NCI-H460 (cell line): ENCODE data around the gene COMT. TPM values are rescaled to one million over a fixed set of nuclear protein-coding genes. Genes with fewer than 3 reads are reported as not detected.
A peak's percentile ranks its signal among the peaks of the same experiment; 100 is the strongest.

Experiments used
- DNase-seq: peaks from one replicate; pipeline ENCODE4 v3.0.0-alpha.2; 2016; ENCODE audit warnings: low read depth; ENCODE audit errors: extremely low read depth
- total RNA-seq: library from RNA; depleted of rRNA; stranded (reverse); fragments of >200 nt; shearing (Covaris generic); gene quantifications from 2 replicates; pipeline ENCODE4 v1.2.3, GENCODE V29; 2014

The COMT gene
- total RNA-seq, 1 experiment from 2014 or later: 100 TPM

GRCh38 chr22:19967850-19968449 lies 26.4 kb downstream of the COMT start:
- no peak for DNase-seq

- no peak for DNase-seq
Measured at GRCh38 chr22:19968450-19968891, 26.9 kb downstream of the COMT start.

GRCh38 chr22:19969141-19969928 lies 27.8 kb downstream of the COMT start:
- no peak for DNase-seq

GRCh38 chr22:19970031-19970478 lies 28.5 kb downstream of the COMT start:
- no peak for DNase-seq

GRCh38 chr22:19970479-19971275 lies 29.1 kb downstream of the COMT start:
- peak; percentile 36 for DNase-seq

- DNase-seq: no peak
Measured at GRCh38 chr22:19971276-19972124, 29.9 kb downstream of the COMT start.

GRCh38 chr22:19972251-19972650 lies 30.7 kb downstream of the COMT start:
- DNase-seq: no peak

- no peak for DNase-seq
Measured at GRCh38 chr22:19972652-19973550, 31.3 kb downstream of the COMT start.

GRCh38 chr22:19973551-19974267 lies 32.1 kb downstream of the COMT start:
- no peak for DNase-seq

GRCh38 chr22:19974268-19974861 lies 32.8 kb downstream of the COMT start:
- no peak for DNase-seq

- DNase-seq: no peak
Measured at GRCh38 chr22:19974935-19975706, 33.5 kb downstream of the COMT start.

GRCh38 chr22:19975707-19976035 lies 34.1 kb downstream of the COMT start:
- DNase-seq: no peak

GRCh38 chr22:19976671-19977070 lies 35.1 kb downstream of the COMT start:
- no peak for DNase-seq

- no peak for DNase-seq
Measured at GRCh38 chr22:19977296-19978243, 36.0 kb downstream of the COMT start.

- DNase-seq: no peak
Measured at GRCh38 chr22:19978748-19979147, 37.2 kb downstream of the COMT start.

GRCh38 chr22:19979712-19980493 lies 38.3 kb downstream of the COMT start:
- no peak for DNase-seq
